ENCODE measurements around the gene LACC1.

LACC1 gene

DNA sequence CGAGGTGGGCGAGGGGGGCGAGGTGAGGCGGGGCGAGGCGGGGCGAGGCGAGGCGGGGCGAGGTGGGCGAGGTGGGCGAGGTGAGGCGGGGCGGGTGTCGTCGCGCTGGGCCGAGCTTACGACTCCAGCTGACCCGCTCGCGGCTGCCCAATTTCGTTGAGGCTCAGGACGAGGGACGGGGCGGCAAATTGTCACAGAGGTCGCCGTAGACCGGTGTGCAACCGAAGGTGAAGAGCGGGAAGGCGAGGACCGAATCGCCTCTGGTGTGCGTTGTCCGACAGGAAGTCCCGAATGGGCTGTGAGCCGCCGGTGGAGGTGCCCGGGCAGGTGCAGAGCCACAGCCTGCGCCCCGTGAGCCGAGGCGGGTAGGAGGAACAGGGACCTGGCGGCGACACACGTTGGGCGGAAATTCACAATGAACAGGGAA, at the start of gene LACC1:
Gene LACC1 (plus strand): TSS at position 150 of the 427 bp plus-strand sequence. CDS start 1,082 bp downstream, outside the sequence.
- no peak for FAIRE-seq

DNA sequence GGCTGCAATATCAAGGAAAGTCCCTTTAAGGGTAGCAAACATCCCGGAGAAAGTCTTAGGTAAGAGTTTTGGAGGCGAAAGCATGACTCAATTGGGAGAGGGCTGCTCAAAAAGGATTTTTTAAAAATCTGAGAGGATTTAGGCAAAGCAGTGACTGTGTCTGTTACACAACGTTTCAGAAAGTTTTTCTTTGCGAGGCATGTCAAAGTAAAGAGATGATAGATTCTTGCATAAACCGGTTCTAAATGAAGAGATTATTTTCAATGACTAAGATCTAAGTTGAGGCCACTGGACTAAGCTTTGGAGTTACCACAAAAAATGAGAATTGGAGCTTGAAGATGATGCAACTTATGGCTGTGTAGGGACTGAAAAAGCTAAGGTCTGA, 49.2 kb upstream of the LACC1 start:
- no peak for FAIRE-seq

GRCh38 chr13:43831088-43831487, 48.6 kb upstream of the LACC1 start:
- FAIRE-seq: no peak

- no peak for FAIRE-seq
Observed at GRCh38 chr13:43835701-43836100, 44.0 kb upstream of the LACC1 start.

- FAIRE-seq: no peak
Observed at GRCh38 chr13:43838909-43839308, 40.8 kb upstream of the LACC1 start.

GRCh38 chr13:43846496-43847158, 33.1 kb upstream of the LACC1 start:
- FAIRE-seq: no peak

GRCh38 chr13:43848001-43848649, 31.6 kb upstream of the LACC1 start:
- no peak for FAIRE-seq

- no peak for FAIRE-seq
Observed at GRCh38 chr13:43850873-43851272, 28.8 kb upstream of the LACC1 start.

DNA sequence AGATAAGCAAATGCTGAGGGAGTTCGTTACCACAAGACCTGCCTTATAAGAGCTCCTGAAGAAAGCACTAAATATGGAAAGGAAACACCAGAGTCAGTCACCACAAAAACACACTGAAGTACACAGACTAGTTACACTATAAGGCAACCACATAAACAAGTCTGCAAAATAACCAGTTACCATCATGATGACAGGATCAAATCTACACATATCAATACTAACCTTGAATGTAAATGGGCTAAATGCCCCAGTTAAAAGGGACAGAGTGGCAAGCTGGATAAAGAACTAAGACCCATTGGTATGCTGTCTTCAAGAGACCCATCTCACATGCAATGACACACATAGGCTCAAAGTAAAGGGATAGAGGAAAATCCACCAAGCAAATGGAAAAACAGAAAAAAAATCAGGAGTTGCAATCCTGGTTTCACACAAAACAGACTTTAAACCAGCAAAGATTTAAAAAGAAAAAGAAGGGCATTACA, 26.7 kb upstream of the LACC1 start:
- no peak for FAIRE-seq

GRCh38 chr13:43861863-43862262, 17.8 kb upstream of the LACC1 start:
- FAIRE-seq: no peak

DNA sequence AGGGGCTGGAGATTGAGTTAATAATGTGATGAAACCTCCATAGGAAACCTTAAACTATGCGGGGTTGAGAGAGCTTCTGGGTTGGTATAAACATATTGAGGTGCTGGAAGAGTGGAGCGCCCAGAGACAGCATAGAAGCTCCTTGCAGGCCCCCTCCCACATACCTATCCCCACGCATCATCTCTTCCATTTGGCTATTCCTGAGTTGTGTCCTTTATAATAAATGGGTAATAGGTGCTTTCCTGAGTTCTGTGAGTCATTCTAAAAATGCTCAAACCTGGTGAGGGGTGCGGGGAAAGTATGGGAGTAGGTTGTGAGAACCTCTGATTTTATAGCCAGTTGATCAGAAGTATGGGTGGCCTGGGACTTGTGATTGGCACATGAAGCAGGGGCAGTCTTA, 14.8 kb upstream of the LACC1 start:
- no peak for FAIRE-seq

- FAIRE-seq: no peak
Observed at GRCh38 chr13:43865892-43866291, 13.8 kb upstream of the LACC1 start.

GRCh38 chr13:43872181-43872580, 7.5 kb upstream of the LACC1 start:
- no peak for FAIRE-seq

DNA sequence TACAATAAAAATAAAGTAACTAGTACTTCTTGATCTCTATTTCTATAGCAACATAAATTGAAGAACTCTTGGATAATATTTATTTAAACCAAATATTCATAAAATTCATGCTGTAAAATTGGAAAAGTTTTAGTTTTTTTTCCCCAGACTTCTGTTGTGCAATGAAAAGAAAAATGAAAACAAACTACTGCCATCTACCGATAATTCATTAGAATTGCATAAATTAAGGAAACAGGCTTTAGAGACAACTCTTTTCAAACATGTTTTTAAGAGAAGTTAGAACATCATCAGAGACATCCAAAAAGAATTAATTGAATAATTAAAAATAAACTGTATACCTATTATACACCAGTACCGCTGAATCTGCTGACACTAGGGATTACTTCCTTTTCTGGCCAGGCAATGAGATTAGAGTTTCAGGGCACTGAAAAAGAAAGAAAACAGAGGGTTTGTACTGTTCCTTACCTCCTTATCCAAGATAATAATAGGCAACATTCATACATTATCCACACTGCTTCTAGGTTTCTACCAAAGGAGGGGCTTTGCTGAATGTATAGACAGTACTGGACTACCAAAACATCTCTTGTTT, 5.1 kb upstream of the LACC1 start:
- peak; percentile 99 for FAIRE-seq

- FAIRE-seq: no peak
Observed at GRCh38 chr13:43876366-43876765, 3.3 kb upstream of the LACC1 start.

- FAIRE-seq: no peak
Observed at GRCh38 chr13:43877326-43877725, 2.4 kb upstream of the LACC1 start.

DNA sequence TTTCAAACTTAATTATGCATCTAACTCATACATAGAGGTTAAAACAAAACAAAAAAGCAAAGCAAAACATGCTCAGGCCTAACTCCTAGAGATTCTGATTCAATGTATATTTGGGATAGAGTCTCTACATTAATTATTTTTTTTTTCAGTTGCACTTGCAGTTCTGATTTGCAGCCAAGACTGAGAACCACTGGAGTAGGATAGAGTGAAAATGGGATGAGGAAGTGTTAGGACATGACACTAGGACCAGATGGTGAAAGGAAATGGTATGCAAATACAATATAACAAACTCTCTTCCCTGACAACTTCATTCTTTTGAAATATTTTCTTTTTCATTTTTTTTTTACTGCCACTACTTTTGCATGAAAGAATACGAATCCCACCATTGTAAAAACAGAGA, 1.9 kb upstream of the LACC1 start:
- FAIRE-seq: no peak

DNA sequence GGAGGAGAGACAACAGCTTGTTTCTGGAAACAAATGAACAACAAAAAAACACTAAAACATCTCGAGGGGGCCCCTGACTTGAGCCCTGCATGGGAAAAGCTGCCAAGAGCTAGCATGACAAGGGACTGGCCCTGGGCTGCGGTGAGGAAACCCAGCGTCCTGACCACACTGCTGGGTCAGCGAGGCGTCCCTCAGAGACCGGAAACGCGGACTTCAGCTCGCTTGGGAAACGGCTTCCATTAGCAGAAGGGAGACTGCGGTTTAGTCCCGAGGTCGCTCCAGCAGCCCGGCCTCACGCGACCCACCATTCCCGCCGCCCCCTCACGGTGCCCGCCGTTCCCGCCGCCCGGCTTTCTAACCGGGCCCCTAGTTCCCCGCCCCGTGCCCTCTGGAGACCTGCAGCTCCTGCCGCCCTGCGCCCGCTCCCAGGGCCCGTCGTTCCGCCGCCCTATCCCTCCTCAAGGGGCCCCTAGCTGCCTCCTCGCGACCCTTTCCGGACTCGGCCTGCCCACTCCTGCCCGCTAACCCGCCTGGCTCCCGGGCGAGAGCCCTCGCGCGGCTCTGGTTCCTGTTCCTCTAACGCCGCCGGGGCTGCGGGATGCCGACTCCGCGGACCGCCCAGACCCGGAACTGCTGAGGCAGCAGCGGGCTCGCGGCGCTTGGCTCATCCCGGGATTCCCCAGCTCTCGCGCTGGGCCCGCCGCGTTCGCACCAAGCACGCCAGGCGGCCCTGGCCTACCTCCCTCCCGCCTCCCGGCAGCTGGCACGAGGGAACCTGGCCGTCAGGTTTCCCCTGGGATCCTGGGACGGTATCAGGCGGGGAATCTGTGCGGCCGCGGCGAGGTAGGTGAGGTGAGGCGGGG, 581 bp upstream of the LACC1 start, which contains the start of gene CCDC122:
Gene CCDC122 (minus strand): TSS at position 849 of the 863 bp plus-strand sequence. CDS start 10,364 bp downstream, outside the sequence.
- FAIRE-seq: no peak

DNA sequence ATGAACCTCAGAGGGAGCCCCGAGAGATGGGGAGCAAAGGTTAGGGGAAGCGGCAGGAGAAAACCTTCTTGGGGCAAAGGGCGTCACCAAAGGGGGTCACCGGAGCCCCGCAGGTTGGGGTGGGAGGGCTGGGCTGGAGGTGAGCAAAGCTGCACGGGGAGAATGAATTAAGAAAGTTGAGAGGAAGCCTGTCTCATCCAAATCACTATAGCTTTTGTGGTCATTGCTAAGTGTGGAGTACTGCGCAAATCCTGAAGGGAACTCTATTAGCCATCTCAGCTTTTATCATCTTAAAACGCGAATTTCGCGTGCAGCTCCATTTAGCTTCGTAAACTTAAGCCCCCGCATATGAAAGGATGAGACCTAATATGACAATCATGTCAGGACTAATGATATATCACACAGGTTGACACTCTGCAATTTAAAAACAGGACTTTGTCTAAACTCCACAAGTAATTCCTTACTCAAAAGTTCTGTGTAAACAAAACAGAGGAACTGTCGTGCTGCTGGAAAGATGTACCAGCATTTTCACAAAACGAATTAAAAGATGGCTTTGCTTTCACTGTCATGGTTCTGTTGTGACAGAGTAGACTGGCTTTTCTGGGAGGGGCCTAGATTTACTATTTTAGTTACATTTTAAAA, 631 bp downstream of the LACC1 start:
- no peak for FAIRE-seq

GRCh38 chr13:43880926-43881325, 1.2 kb downstream of the LACC1 start:
- no peak for FAIRE-seq

DNA sequence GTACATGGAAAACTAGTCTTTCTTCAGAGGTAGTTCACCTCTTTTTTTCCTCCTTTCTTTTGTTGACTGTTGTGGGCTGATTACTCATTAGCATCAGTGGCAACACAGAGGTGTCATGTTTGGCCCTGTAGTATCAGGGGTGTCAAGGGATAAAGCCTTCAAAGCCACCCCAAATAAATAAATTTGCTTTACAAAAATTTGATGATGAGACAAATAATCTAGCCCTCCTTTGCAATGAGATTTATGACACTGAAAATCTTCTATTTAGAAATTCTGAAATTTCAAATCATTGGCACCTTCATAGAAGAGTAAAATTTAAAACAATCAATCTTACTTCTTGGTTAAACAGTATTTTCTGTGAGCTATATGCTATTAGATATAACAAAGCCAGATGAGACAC, 1.9 kb downstream of the LACC1 start:
- FAIRE-seq: no peak

DNA sequence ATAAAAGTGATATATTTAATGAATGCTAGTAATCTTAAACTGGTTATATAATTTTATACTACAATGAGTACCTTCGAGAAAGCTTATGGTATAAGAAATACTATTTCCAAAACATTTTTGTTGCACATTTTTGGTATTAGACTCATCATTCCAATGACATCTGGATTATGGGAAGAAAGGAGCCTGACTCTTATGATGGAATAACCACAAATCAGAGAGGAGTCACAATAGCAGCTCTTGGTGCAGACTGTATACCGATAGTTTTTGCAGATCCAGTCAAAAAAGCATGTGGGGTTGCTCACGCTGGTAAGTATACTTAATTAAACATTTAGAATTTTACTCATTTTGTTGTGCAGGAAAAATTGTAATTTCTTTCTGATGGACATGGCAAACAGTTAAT, 3.9 kb downstream of the LACC1 start:
- FAIRE-seq: no peak
